Renal cortical epithelial cell (primary cell): ENCODE results near the gene ARHGAP23. TPM values are rescaled to one million over a fixed set of nuclear protein-coding genes. Genes with fewer than 3 reads are reported as not detected.
A peak's percentile ranks its signal among the peaks of the same experiment; 100 is the strongest.

Source experiments
- DNase-seq: peaks from one replicate; pipeline ENCODE4 v3.0.0-alpha.2; 2011; ENCODE audit warnings: low read depth
- total RNA-seq: library from RNA; depleted of rRNA; stranded (reverse); fragments of >200 nt; gene quantifications from 2 replicates; pipeline ENCODE4 v1.2.3, GENCODE V29; 2014

ARHGAP23 gene
- total RNA-seq, 1 donor from 2014 or later = 47.9 TPM

GRCh38 chr17:38443356-38444031, 15.2 kb downstream of the ARHGAP23 start:
- DNase-seq = no peak

- DNase-seq = peak; percentile 31
Observed at GRCh38 chr17:38444151-38444550, 15.9 kb downstream of the ARHGAP23 start.

- DNase-seq = peak; percentile 41
Observed at GRCh38 chr17:38447502-38448085, 19.3 kb downstream of the ARHGAP23 start.

GRCh38 chr17:38448208-38448771, 20.0 kb downstream of the ARHGAP23 start:
- no peak for DNase-seq

- peak; percentile 71 for DNase-seq
Observed at GRCh38 chr17:38449364-38449763, 21.1 kb downstream of the ARHGAP23 start.

- DNase-seq = no peak
Observed at GRCh38 chr17:38450557-38451029, 22.3 kb downstream of the ARHGAP23 start.

- DNase-seq = peak; percentile 84
Observed at GRCh38 chr17:38451030-38451839, 23.0 kb downstream of the ARHGAP23 start.

GRCh38 chr17:38451840-38452529, 23.7 kb downstream of the ARHGAP23 start:
- peak; percentile 72 for DNase-seq

- no peak for DNase-seq
Observed at GRCh38 chr17:38452719-38453118, 24.5 kb downstream of the ARHGAP23 start.

GRCh38 chr17:38453951-38454421, 25.7 kb downstream of the ARHGAP23 start:
- peak; percentile 40 for DNase-seq

GRCh38 chr17:38454532-38454931, 26.3 kb downstream of the ARHGAP23 start:
- peak; percentile 87 for DNase-seq

- no peak for DNase-seq
Observed at GRCh38 chr17:38455288-38455915, 27.1 kb downstream of the ARHGAP23 start.

GRCh38 chr17:38456031-38456815, 28.0 kb downstream of the ARHGAP23 start:
- DNase-seq = no peak

- DNase-seq = no peak
Observed at GRCh38 chr17:38457577-38458371, 29.5 kb downstream of the ARHGAP23 start.

- no peak for DNase-seq
Observed at GRCh38 chr17:38458521-38458920, 30.3 kb downstream of the ARHGAP23 start.

GRCh38 chr17:38459567-38459966, 31.3 kb downstream of the ARHGAP23 start:
- no peak for DNase-seq

- DNase-seq = no peak
Observed at GRCh38 chr17:38460082-38460715, 31.9 kb downstream of the ARHGAP23 start.

- no peak for DNase-seq
Observed at GRCh38 chr17:38460716-38461630, 32.7 kb downstream of the ARHGAP23 start.
